Transverse colon (tissue), 4 donors: ENCODE measurements around the gene STXBP3. TPM values are rescaled to one million over a fixed set of nuclear protein-coding genes. Genes with fewer than 3 reads are reported as not detected.

Experiments used
- DNase-seq: peaks from one replicate; pipeline ENCODE4 v3.0.0-alpha.2; 2019
- H3K27ac ChIP-seq, 4 donors: fragments of 200-600 bp; sonication (generic); 2 replicates each; pipeline ENCODE4 v1.5.1; 2016 to 2018; ENCODE audit warnings: inconsistent platforms in 4 of 4
- H3K27me3 ChIP-seq: fragments of 200-600 bp; sonication (generic); 2 replicates; pipeline ENCODE4 v1.5.1; 2017; ENCODE audit warnings: inconsistent platforms
- H3K36me3 ChIP-seq, 4 donors: fragments of 200-600 bp; sonication (generic); 2 replicates each; pipeline ENCODE4 v1.5.1; 2017 to 2019; ENCODE audit warnings: inconsistent platforms in 4 of 4
- H3K4me1 ChIP-seq, 4 donors: fragments of 200-600 bp; sonication (generic); 2 replicates each; pipeline ENCODE4 v1.5.1; 2017 to 2020; ENCODE audit warnings: inconsistent platforms in 4 of 4
- H3K4me3 ChIP-seq, 4 donors: fragments of 200-600 bp; sonication (generic); 1 replicate in 1 of 4; 2 replicates in 3 of 4; pipeline versions ENCODE4 v1.5.1 to v1.6.1; 2017 to 2019; ENCODE audit warnings: inconsistent platforms in 4 of 4
- H3K9me3 ChIP-seq, 2 donors: fragments of 200-600 bp; sonication (generic); 2 replicates each; pipeline ENCODE4 v1.5.1; 2017 to 2019; ENCODE audit warnings: inconsistent platforms in 2 of 2
- EP300 ChIP-seq: sonication (generic); formaldehyde crosslinking; IDR thresholded peaks from one replicate; pipeline ENCODE4 v1.6.1; 2017; ENCODE audit warnings: antibody characterized with exemption, low read depth
- POLR2A ChIP-seq: fragments of 450-650 bp; IDR thresholded peaks from one replicate; pipeline ENCODE4 v1.6.1; 2016; ENCODE audit warnings: antibody characterized with exemption, mild to moderate bottlenecking, moderate library complexity
- POLR2AphosphoS5 ChIP-seq, 3 donors: sonication (generic); formaldehyde crosslinking; IDR thresholded peaks; one replicate each; pipeline ENCODE4 v1.6.1; 2016; ENCODE audit warnings: antibody characterized with exemption in 3 of 3
- WGBS, 2 donors: methylation state at CpG; one replicate each; pipeline ENCODE4 v1.1.5; 2018; ENCODE audit warnings: low coverage in 1 of 2; 5-methylcytosine and 5-hydroxymethylcytosine counted together
- in situ Hi-C, 4 donors: fragments of 200-750 bp; cut with MboI; loops; one replicate each; pipeline versions ENCODE4 v1.15.0 to v1.15.1; 2017; ENCODE audit warnings: low sequenced_read_pairs in 3 of 4, low pct_ligation_motif_present in 1 of 4, low pct_unique_long_range_greater_than_20kb in 1 of 4
- intact Hi-C: fragments of 100-400 bp; cut with DNase I; formaldehyde crosslinking; loops from one replicate; pipeline ENCODE4 v1.15.1; 2023; ENCODE audit warnings: low total_unique reads
- total RNA-seq, 4 donors: library from RNA; depleted of rRNA; stranded (reverse); fragments of >200 nt; gene quantifications; one replicate each; pipeline ENCODE4 v1.1.0, GENCODE V29; 2016
- TF ChIP-seq, protein P1 (sequence below), 5 experiments: fragments of 200-600 bp in 3 of 5; fragments of 450-650 bp in 2 of 5; sonication (generic) in 3 of 5; IDR thresholded peaks; 1 replicate in 2 of 5; 2 replicates in 3 of 5; pipeline ENCODE4 v1.5.1; 2016 to 2017; ENCODE audit warnings: antibody characterized with exemption in 5 of 5, inconsistent platforms in 3 of 5, mild to moderate bottlenecking in 2 of 5, moderate library complexity in 1 of 5

STXBP3 gene
- total RNA-seq, 4 donors from 2014 or later = 33.3 to 134 (median 76.3) TPM

DNA sequence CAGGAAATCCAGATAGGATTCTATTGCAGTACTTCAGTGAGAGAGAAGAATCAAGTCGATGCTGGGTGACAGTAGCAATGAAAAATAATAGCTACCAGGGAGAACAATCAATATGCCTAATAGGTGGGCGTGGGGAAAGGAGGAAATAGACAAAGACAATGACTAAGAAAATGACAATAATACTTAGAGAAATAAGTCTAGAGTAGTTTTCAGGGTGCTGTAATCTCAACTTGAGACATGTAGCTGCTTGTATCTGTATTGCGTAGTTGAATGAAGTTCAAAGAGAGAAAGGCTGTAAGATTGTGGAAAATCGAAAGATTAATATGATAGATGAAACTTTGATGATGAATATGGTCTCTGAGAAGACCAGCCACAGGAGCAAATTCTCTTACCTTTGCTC is 2.6 kb downstream of the STXBP3 start:
- Histone ChIP-seq H3K9me3 (no peaks in the 10 kb centered on the region), H3K36me3 (peaks cover 0 to 13% (median 3%) of the 10 kb centered on the region in 4 donors), H3K4me1 (peaks cover 3 to 29% (median 8%) of the 10 kb centered on the region in 4 donors), H3K27me3 (no peaks in the 10 kb centered on the region), H3K27ac (no peak overlapping the region), H3K4me3 (no peak overlapping the region)
- no peak for DNase-seq
- in situ Hi-C loops (loop anchor here in 1 of 4 donors (10.0 kb wide), 1 partner anchor 54 kb away; the partner anchor contains the start of gene PRPF38B), intact Hi-C loops (no loop called here)
- 86 to 87% methylated on average over 4 of the region's 4 CpGs for WGBS, 2 donors
- no peak for TF ChIP-seq POLR2A
- no peak for TF ChIP-seq EP300
- no peak for TF ChIP-seq POLR2AphosphoS5 (IDR thresholded peaks at IDR 0.05)
- TF ChIP-seq, protein P1, sequence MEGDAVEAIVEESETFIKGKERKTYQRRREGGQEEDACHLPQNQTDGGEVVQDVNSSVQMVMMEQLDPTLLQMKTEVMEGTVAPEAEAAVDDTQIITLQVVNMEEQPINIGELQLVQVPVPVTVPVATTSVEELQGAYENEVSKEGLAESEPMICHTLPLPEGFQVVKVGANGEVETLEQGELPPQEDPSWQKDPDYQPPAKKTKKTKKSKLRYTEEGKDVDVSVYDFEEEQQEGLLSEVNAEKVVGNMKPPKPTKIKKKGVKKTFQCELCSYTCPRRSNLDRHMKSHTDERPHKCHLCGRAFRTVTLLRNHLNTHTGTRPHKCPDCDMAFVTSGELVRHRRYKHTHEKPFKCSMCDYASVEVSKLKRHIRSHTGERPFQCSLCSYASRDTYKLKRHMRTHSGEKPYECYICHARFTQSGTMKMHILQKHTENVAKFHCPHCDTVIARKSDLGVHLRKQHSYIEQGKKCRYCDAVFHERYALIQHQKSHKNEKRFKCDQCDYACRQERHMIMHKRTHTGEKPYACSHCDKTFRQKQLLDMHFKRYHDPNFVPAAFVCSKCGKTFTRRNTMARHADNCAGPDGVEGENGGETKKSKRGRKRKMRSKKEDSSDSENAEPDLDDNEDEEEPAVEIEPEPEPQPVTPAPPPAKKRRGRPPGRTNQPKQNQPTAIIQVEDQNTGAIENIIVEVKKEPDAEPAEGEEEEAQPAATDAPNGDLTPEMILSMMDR (IDR thresholded peaks at IDR 0.05) = no peak

DNA sequence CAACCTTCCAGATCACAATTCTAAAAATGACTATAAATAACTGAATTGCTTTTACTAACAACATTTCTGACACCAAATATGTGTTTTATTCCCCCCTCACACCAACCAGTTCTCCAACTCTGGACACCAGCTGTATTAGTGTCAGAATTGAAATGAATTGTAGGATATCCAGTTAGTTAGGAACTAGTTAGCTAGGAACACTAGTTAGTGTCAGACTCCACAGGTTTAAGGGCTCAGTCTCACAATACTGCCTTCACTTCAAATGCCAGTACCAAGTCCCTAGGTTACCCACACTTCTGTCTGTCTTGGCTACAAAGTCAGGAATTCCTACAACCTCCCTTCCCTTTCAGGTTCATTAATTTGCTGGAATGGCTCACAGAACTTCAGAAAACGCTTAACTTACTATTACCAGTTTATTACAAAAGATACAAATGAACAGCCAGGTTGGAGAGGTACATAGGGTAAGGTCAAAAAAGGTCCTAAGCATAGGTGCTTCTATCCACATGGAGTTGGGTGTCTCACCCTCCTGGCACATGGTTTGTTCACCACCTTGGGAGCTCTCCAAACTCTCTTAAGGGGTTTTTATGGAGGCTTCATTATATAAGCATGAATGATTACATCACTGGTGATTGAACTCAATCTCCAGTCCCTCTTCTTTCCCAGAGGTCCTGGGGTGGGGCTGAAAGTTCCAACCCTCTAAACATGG is 4.2 kb downstream of the STXBP3 start:
- no peaks in the 10 kb centered on the region for H3K9me3 ChIP-seq
- intact Hi-C loops (no loop called here), in situ Hi-C loops (no loop called here)
- peaks cover 0 to 29% (median 8%) of the 10 kb centered on the region in 4 donors for H3K36me3 ChIP-seq
- H3K27me3 ChIP-seq = no peaks in the 10 kb centered on the region
- H3K27ac ChIP-seq = no peak overlapping the region
- no peak for DNase-seq
- TF ChIP-seq POLR2AphosphoS5 (IDR thresholded peaks at IDR 0.05) (no peak), POLR2A (no peak), EP300 (no peak)
- TF ChIP-seq, protein P1 (IDR thresholded peaks at IDR 0.05) = no peak
- H3K4me3 ChIP-seq = no peak overlapping the region
- WGBS, 2 donors = 83% methylated on average over 1 of the region's 1 CpG
- H3K4me1 ChIP-seq = peaks cover 3 to 29% (median 8%) of the 10 kb centered on the region in 4 donors

DNA sequence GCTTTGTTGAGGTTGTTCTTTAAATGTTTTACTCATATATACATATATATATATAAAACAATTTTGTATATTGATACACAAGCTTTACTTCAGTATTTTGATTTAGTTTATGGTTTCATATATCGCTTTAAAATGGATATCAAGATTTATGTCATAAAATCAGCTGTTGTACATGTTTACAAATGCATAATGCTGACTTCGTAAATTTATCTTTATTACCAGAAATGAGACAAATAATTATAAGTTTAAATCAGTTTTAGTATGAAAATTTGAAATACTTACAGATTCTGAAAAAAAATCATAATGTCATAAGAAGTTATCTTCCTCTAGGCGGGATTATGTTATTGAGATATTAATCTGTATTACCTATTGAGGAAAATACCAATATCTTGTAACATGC is 6.9 kb downstream of the STXBP3 start:
- H3K27me3 ChIP-seq = no peaks in the 10 kb centered on the region
- no peak for DNase-seq
- peaks cover 0 to 15% (median 5%) of the 10 kb centered on the region in 4 donors for H3K4me1 ChIP-seq
- no peak overlapping the region for H3K27ac ChIP-seq
- no peak for TF ChIP-seq EP300
- TF ChIP-seq POLR2A = no peak
- TF ChIP-seq POLR2AphosphoS5 (IDR thresholded peaks at IDR 0.05) = no peak
- TF ChIP-seq, protein P1 (IDR thresholded peaks at IDR 0.05) = no peak
- H3K4me3 ChIP-seq = no peak overlapping the region
- WGBS, 2 donors = 63 to 79% methylated on average over 3 of the region's 3 CpGs
- intact Hi-C loops = no loop called here
- in situ Hi-C loops = no loop called here
- no peaks in the 10 kb centered on the region for H3K9me3 ChIP-seq
- peaks cover 0 to 52% (median 17%) of the 10 kb centered on the region in 4 donors for H3K36me3 ChIP-seq

DNA sequence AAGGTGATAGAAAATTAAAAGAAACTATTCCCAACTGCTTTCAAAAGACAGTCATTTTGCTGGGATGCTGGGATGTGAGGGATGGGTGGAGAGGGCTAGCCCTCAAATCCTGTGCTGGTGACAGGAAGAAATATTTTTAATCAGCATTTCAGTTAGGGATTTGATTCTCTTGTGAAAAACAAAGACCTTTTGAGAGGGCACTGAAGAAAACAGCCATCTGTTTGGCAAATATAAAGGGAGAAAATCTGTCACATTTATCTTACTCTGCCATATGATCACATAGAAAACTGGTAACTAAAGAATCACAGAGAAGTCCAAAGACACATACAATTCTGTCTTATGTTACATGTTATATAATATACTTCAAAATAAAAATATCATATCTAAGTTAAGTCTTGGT is 12.3 kb downstream of the STXBP3 start:
- DNase-seq = no peak
- in situ Hi-C loops (no loop called here), intact Hi-C loops (no loop called here)
- H3K36me3 ChIP-seq = peaks cover 0 to 94% (median 28%) of the 10 kb centered on the region in 4 donors
- no peak for TF ChIP-seq EP300
- no peak for TF ChIP-seq POLR2AphosphoS5 (IDR thresholded peaks at IDR 0.05)
- no peak for TF ChIP-seq POLR2A
- TF ChIP-seq, protein P1 (IDR thresholded peaks at IDR 0.05) = no peak
- no peak overlapping the region for H3K4me3 ChIP-seq
- H3K4me1 ChIP-seq = no peaks in the 10 kb centered on the region
- H3K27ac ChIP-seq = no peak overlapping the region
- no peaks in the 10 kb centered on the region for H3K9me3 ChIP-seq
- no peaks in the 10 kb centered on the region for H3K27me3 ChIP-seq
